ENCODE data around the gene RNF181.

RNF181 gene

DNA sequence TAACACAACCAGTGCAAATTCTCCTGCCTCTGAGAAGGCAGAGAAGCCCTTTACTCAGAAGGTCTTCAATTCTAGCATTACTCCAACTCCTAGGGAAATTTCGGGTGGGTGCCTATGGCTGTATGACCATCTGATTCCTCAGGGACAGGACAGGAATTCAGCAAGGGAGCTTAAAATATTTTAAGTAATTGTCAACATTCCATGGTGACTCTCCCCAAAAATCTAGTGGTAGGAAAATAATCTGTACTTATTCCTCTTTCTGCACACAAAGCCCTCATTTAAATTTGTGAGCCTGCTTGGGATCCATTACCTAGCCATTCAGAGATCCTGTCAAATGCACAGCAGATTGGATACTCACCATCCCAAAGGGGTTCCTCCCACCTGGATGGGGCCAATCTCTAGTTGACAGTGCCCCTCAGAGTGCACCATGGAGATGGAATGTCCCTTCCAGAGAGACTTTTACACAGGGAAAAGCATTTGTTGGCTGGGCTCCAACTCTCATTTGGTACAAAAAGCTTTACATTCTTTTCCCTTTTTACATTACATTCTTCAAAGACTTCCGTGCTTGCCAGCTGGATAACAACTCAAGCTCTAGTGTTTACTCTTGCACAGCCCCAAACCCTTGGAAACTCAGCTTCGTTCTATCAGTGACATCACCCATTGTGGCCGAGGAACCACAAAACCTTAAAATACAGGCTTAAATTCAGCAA, 10.0 kb downstream of the RNF181 start:
- TF ChIP-seq, protein P1, sequence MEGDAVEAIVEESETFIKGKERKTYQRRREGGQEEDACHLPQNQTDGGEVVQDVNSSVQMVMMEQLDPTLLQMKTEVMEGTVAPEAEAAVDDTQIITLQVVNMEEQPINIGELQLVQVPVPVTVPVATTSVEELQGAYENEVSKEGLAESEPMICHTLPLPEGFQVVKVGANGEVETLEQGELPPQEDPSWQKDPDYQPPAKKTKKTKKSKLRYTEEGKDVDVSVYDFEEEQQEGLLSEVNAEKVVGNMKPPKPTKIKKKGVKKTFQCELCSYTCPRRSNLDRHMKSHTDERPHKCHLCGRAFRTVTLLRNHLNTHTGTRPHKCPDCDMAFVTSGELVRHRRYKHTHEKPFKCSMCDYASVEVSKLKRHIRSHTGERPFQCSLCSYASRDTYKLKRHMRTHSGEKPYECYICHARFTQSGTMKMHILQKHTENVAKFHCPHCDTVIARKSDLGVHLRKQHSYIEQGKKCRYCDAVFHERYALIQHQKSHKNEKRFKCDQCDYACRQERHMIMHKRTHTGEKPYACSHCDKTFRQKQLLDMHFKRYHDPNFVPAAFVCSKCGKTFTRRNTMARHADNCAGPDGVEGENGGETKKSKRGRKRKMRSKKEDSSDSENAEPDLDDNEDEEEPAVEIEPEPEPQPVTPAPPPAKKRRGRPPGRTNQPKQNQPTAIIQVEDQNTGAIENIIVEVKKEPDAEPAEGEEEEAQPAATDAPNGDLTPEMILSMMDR (IDR thresholded peaks at IDR 0.05), result no peak

GRCh38 chr2:85606116-85606455, 10.5 kb downstream of the RNF181 start:
- TF ChIP-seq, protein P1 (IDR thresholded peaks at IDR 0.05), result no peak

- TF ChIP-seq, protein P1 (IDR thresholded peaks at IDR 0.05), result no peak
These were observed 12.0 kb downstream of the RNF181 start for GRCh38 chr2:85607268-85608215.

GRCh38 chr2:85611217-85611704, 15.7 kb downstream of the RNF181 start:
- TF ChIP-seq, protein P1 (IDR thresholded peaks at IDR 0.05), result no peak

DNA sequence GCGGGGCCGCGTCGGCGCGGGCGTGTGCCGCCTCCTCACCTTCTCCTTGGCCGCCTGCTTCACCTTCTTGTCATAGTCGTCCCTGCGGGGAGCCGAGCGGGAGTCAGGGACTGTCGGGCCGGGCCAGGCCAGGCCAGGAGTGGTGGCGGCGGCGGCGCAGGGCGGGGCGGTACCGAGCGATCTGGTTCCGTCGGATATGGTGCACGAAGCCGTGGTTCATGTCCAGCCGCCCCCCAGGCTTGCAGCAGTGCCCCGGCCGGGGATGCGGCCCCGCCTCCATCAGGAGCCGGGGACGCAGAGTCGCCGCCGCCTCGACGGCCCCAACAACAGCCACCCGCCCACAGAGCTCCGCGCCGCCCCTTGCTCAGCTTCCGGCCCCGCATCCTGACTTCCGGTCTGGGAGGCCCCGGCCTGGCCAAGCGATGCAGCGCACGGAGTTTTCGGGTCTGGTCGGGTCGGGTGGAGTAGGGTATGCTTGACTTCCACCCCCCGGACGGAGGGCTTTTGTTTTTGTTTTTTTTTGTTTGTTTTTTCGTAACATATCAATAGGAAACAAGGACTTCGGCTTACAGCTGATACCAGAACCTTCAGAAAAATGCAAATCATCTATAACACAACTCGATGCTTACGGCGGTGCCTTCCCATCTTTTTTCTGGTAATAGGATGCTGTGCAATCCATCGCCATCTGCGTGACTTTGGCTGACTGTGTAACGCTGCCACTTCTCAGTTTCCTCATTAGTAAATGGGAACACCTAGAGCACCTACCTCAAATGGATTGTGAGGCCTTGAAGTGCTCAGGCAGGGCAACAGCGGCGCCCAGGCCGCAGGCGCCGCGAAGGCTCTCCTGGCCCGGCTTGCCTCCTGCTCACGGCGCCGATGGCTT, 16.4 kb downstream of the RNF181 start, which contains the start of gene C2orf68:
C2orf68 (minus strand) TSS at position 362 of the 883 bp plus-strand sequence; CDS start at position 280, 82 bp downstream.
- TF ChIP-seq, protein P1 (IDR thresholded peaks at IDR 0.05), result no peak

DNA sequence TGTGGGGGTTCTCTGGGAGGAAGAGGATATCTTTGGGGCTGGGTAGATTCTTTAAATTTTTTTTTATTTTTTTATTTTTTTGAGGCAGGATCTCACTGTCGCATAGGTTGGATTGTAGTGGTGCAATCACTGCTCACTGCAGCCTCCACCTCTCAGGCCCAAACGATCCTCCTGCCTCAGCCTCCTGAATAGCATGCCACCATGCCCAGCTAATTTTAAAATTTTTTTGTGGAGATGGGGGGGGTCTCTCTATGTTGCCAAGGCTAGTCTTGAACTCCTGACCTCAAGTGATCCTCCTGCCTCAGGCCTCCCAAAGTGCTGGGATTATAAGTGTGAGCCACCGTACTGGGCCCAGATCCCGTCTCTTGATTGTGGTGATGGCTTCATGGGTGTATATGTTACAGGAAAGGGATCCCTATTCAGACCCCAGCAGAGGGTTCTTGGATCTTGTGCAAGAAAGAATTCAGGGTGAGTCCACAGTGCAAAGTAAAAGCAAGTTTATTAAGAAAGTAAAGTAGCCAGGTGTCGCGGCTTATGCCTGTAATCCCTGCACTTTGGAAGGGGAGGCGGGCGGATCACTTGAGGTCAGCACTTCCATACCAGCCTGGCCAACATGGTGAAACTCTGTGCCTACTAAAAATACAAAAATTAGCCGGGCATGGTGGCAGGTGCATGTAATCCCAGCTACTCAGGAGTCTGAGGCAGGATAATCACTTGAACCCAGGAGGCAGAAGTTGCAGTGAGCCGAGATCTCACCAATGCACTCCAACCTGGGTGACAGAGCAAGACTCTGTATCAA, 18.4 kb downstream of the RNF181 start:
- TF ChIP-seq, protein P1 (IDR thresholded peaks at IDR 0.05), result no peak
